Endothelial cell (in vitro differentiated cells): ENCODE measurements around the gene RD3L. TPM values are rescaled to one million over a fixed set of nuclear protein-coding genes. Genes with fewer than 3 reads are reported as not detected.
"Not testable (repeated sequence)": the region's sequence is repeated elsewhere in the genome, so short reads cannot be mapped to it uniquely, and the experiment has no call there.

Source experiments
- DNase-seq: peaks from one replicate; pipeline ENCODE4 v3.0.0; 2021; ENCODE audit warnings: low spot score
- H3K27ac Mint-ChIP-seq: one replicate; pipeline ENCODE4 v1.8.0; 2021; ENCODE audit warnings: mixed read lengths, inconsistent platforms; ENCODE audit not compliant: unreplicated experiment
- H3K27me3 Mint-ChIP-seq: one replicate; pipeline ENCODE4 v1.8.0; 2021; ENCODE audit warnings: mild to moderate bottlenecking, moderate library complexity, mixed read lengths, inconsistent platforms; ENCODE audit not compliant: unreplicated experiment
- H3K36me3 Mint-ChIP-seq: one replicate; pipeline ENCODE4 v1.8.0; 2021; ENCODE audit warnings: mild to moderate bottlenecking, low read depth, mixed read lengths, inconsistent platforms; ENCODE audit not compliant: unreplicated experiment
- H3K4me1 Mint-ChIP-seq: one replicate; pipeline ENCODE4 v1.8.0; 2021; ENCODE audit warnings: mild to moderate bottlenecking, mixed read lengths, inconsistent platforms; ENCODE audit not compliant: unreplicated experiment
- H3K4me3 Mint-ChIP-seq: one replicate; pipeline ENCODE4 v1.8.0; 2021; ENCODE audit warnings: mild to moderate bottlenecking, mixed read lengths, inconsistent platforms; ENCODE audit not compliant: unreplicated experiment
- H3K9me3 Mint-ChIP-seq: one replicate; pipeline ENCODE4 v1.8.0; 2021; ENCODE audit warnings: mixed read lengths, inconsistent platforms; ENCODE audit not compliant: unreplicated experiment
- total RNA-seq: library from RNA; stranded (reverse); fragmentation: NEBNext Ultra II Directional; extraction: Animal tissue kit (Norgen Biotek cat#: 25700); gene quantifications from one replicate; pipeline ENCODE4 v1.2.1, GENCODE V29; 2021; ENCODE audit not compliant: unreplicated experiment
- TF ChIP-seq, protein P1 (sequence below): fragments of 200-600 bp; sonication (generic); IDR thresholded peaks from one replicate; pipeline ENCODE4 v1.5.0; 2021; ENCODE audit warnings: antibody characterized with exemption; ENCODE audit not compliant: unreplicated experiment

The RD3L gene
- total RNA-seq, 1 donor from 2014 or later = not detected

DNA sequence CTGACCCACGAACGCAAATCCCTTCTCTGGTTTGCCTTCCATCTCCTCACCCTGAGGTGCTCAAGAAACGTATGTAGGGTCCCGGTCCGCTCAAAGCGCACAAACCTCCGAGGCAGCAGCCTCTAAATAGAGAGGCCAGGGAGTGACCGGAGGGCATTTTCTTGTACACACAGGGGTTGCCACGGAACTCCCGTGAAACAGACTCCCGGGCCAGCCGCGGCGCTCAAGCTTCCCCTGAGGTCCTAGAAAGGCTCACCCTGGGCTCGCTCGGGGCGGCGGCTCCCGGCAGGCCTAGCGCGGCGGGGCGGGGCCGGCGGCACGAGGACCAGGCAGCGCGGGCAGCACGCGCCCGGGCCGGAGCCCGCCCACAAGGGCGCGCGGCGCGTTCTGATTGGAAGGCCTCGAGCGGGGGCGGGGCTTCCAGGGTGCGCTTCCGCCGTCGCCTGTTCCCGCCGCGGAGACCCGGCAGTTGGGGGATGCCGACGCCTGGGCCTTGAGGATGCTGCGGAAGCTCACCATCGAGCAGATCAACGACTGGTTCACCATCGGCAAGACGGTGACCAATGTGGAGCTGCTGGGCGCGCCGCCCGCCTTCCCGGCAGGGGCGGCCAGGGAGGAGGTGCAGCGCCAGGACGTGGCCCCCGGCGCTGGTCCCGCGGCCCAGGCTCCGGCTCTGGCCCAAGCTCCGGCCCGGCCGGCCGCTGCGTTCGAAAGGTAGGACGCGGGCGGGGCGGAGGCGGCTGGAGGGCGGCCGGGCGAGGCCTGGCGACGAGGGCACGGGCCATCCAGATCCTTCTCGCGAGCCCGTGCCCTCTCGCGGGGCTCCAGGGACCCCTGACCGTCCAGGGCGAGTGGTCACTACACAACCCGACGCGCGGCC is 14.1 kb downstream of the RD3L start, which contains the start of gene TDRD9:
TSS of gene TDRD9 (plus strand) at position 446 of the 880 bp plus-strand sequence. CDS start at position 500, 54 bp downstream.
- no peaks in the 10 kb centered on the region for H3K9me3 Mint-ChIP-seq
- peak within 1 kb of the TSS; percentile 41 for H3K27ac Mint-ChIP-seq
- DNase-seq = no peak
- peaks cover 16% of the 10 kb centered on the region for H3K4me1 Mint-ChIP-seq
- no peak within 1 kb of the TSS for H3K4me3 Mint-ChIP-seq
- H3K27me3 Mint-ChIP-seq = peaks cover 2% of the 10 kb centered on the region
- no peaks in the 10 kb centered on the region for H3K36me3 Mint-ChIP-seq
- TF ChIP-seq, protein P1, sequence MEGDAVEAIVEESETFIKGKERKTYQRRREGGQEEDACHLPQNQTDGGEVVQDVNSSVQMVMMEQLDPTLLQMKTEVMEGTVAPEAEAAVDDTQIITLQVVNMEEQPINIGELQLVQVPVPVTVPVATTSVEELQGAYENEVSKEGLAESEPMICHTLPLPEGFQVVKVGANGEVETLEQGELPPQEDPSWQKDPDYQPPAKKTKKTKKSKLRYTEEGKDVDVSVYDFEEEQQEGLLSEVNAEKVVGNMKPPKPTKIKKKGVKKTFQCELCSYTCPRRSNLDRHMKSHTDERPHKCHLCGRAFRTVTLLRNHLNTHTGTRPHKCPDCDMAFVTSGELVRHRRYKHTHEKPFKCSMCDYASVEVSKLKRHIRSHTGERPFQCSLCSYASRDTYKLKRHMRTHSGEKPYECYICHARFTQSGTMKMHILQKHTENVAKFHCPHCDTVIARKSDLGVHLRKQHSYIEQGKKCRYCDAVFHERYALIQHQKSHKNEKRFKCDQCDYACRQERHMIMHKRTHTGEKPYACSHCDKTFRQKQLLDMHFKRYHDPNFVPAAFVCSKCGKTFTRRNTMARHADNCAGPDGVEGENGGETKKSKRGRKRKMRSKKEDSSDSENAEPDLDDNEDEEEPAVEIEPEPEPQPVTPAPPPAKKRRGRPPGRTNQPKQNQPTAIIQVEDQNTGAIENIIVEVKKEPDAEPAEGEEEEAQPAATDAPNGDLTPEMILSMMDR = no peak

DNA sequence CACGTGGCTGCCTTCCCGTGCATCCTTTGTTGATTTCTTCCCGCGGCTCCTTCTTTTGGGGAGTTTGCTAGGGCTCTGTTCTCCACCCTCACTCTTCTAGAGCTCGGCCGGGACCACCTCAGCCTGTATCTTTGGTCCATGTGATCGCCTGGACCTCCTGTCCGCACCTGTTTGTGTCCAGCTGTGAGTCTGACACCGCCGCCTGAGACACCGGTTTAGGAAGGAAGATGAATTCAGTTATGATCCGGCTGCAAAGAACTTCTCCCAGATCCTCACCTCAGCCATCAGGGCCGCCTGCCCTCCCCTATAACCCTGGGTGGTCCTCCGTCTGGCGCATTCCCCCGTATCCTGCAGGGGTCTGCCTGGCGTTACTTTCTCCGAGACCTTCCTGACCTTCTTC is 14.8 kb downstream of the RD3L start:
- H3K4me1 Mint-ChIP-seq = peaks cover 14% of the 10 kb centered on the region
- peaks cover 2% of the 10 kb centered on the region for H3K27me3 Mint-ChIP-seq
- H3K4me3 Mint-ChIP-seq = no peak overlapping the region
- H3K9me3 Mint-ChIP-seq = no peaks in the 10 kb centered on the region
- H3K27ac Mint-ChIP-seq = no peak overlapping the region
- TF ChIP-seq, protein P1 = no peak
- no peak for DNase-seq
- H3K36me3 Mint-ChIP-seq = no peaks in the 10 kb centered on the region

DNA sequence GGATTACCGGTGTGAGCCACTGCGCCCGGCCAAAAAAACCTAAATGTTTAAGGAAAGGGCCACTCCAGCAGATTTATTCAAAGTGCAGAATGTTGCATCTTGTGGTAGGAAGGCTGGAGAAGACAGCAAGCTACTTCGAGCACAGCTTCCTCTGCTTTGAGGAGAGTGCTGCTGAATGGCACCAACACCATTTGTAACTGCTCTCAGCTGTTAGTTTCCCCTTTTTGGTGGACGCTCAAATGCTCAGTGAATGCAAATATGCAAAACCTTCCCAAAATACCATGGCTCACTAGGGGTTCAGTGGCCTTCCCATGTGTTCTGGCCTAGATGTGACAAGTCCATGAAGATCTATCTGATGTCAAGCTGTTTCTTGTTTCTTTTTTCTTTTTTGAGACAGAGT is 17.0 kb downstream of the RD3L start:
- Mint-ChIP-seq H3K36me3 (no peaks in the 10 kb centered on the region), H3K9me3 (no peaks in the 10 kb centered on the region)
- DNase-seq = no peak

DNA sequence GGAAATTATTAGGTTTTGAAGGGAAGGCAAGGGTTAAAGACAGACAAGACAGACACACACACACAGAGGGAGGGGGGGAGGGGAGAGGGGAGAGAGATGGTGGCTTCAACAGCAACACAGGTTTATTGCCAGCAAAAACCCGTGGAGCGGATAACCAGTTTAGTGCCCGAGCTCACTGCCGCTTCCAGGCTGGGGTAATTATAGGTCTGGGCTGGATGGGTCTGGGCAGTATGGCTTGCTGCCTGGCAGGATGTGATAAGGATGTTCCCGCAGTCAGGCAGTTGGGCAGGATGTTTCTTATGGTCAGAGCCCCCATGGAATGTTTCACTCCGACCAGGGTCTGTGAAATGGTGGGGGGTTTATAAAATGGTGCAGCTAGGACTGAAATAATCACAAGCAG is 18.5 kb downstream of the RD3L start:
- Mint-ChIP-seq H3K4me3 (peak overlapping the region; percentile 79), H3K27me3 (peaks cover 3% of the 10 kb centered on the region), H3K36me3 (no peaks in the 10 kb centered on the region), H3K9me3 (no peaks in the 10 kb centered on the region), H3K27ac (peak overlapping the region; percentile 100), H3K4me1 (peaks cover 16% of the 10 kb centered on the region)
- peak; percentile 81 for DNase-seq
- TF ChIP-seq, protein P1 = no peak

More for the DNA sequence above, 17.0 kb downstream of the RD3L start:
- Mint-ChIP-seq H3K4me1 (peaks cover 16% of the 10 kb centered on the region), H3K4me3 (no peak overlapping the region), H3K27ac (peak overlapping the region; percentile 57), H3K27me3 (peaks cover 4% of the 10 kb centered on the region)
- TF ChIP-seq, protein P1 = no peak

DNA sequence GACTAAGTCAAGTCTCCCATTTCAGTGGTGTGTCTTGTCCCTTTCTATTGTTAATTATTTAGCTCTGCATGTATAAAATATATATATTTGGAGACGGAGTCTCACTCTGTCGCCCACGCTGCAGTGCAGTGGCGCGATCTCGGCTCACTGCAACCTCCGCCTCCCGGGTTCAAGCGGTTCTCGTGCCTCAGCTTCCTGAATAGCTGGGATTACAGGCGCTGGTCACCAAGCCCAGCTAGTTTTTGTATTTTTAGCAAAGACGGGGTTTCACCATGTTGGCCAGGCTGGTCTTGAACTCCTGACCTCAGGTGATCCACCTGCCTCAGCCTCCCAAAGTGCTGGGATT is 20.5 kb downstream of the RD3L start:
- Mint-ChIP-seq H3K4me3 (peak overlapping the region; percentile 71), H3K4me1 (peaks cover 16% of the 10 kb centered on the region)
- not testable (repeated sequence) for H3K9me3 Mint-ChIP-seq, DNase-seq, H3K36me3 Mint-ChIP-seq, H3K27me3 Mint-ChIP-seq, H3K27ac Mint-ChIP-seq
